H1 (cell line): Measurements from ENCODE around the gene MBTPS1. TPM values are rescaled to one million over a fixed set of nuclear protein-coding genes. Genes with fewer than 3 reads are reported as not detected.

Experiments
- CTCF ChIP-seq, 3 experiments: IDR thresholded peaks; 1 replicate in 2 of 3; 2 replicates in 1 of 3; pipeline versions ENCODE4 v1.5.1 to v1.6.1; 2011; ENCODE audit warnings: low read length in 3 of 3, mild to moderate bottlenecking in 3 of 3, inconsistent platforms in 2 of 3, low read depth in 1 of 3, moderate library complexity in 1 of 3; ENCODE audit not compliant: insufficient read depth in 1 of 3; ENCODE audit errors: control extremely low read depth in 1 of 3
- GABPA ChIP-seq: IDR thresholded peaks from 2 replicates; pipeline ENCODE4 v1.6.1; 2011; ENCODE audit warnings: mild to moderate bottlenecking, low read length, moderate library complexity, borderline replicate concordance; ENCODE audit not compliant: insufficient read depth
- KDM4A ChIP-seq: IDR thresholded peaks from one replicate; pipeline ENCODE4 v1.7.1; 2012; ENCODE audit warnings: low read depth, mild to moderate bottlenecking, moderate library complexity, low read length, inconsistent platforms; ENCODE audit not compliant: severe bottlenecking
- NANOG ChIP-seq: IDR thresholded peaks from 2 replicates; pipeline ENCODE4 v1.6.1; 2011; ENCODE audit warnings: low read length, low read depth, mild to moderate bottlenecking, inconsistent platforms; ENCODE audit not compliant: insufficient read depth, poor library complexity, severe bottlenecking
- polyA plus RNA-seq, 7 experiments: library from polyadenylated mRNA; depleted of rRNA in 3 of 7; stranded (reverse) in 5 of 7; unstranded in 2 of 7; fragments of >200 nt in 5 of 7; fragments of 200-250 nt in 2 of 7; gene quantifications; 1 replicate in 5 of 7; 2 replicates in 1 of 7; 4 replicates in 1 of 7; pipeline versions ENCODE4 v1.2.1 to v1.2.3, GENCODE V29; 2011 to 2013; ENCODE audit warnings: missing spikeins in 2 of 7, mixed read lengths in 2 of 7
- total RNA-seq: library from RNA; stranded (reverse); fragmentation: NEBNext Ultra II Directional; extraction: Animal tissue kit (Norgen Biotek cat#: 25700); gene quantifications from 2 replicates; pipeline ENCODE4 v1.2.1, GENCODE V29; 2021

MBTPS1 gene
- total and polyA plus RNA-seq, 2 of the 8 experiments (the other 6 are each of a cell fraction or from before 2014, with no cell fraction given), result 30.6 to 53.3 TPM

DNA sequence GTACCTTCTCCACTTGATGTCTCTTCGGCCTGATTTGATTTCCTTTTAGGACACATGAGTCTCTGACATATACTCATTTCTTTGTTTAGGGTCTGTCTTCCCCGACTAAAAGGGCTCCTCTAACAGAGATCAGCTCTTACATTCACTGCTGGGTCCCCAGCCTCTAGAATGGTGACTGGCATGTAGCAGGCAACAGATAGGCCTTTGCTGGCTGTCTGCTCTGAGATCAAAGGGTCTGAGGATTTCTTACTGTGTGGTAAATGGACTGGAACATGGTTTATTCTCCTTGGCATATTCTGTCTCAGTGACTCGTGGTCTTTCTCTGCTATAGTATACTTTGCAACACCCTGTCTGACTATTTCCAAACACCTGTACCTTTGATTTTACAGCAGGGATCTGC, 45.1 kb upstream of the MBTPS1 start (continued):
- TF ChIP-seq CTCF (IDR thresholded peaks at IDR 0.05; ENCODE audit: control extremely low read depth in 1 of 3, insufficient read depth in 1 of 3, low read depth in 1 of 3, low read length in 3 of 3) (no peak), GABPA (no peak), KDM4A (no peak), NANOG (no peak)
